GM12878 (cell line): Measurements from ENCODE around the gene SH3BGRL3. TPM values are rescaled to one million over a fixed set of nuclear protein-coding genes. Genes with fewer than 3 reads are reported as not detected.

ENCODE experiments used
- BACH1 ChIP-seq: fragments of 450-650 bp; IDR thresholded peaks from 2 replicates; pipeline ENCODE4 v1.6.1; 2017; ENCODE audit warnings: mild to moderate bottlenecking, borderline replicate concordance
- CBX3 ChIP-seq: fragments of 200-600 bp; sonication (generic); IDR thresholded peaks from 2 replicates; pipeline ENCODE4 v1.6.1; 2016; ENCODE audit warnings: low read depth, borderline replicate concordance
- FOS ChIP-seq: IDR thresholded peaks from 3 replicates; pipeline ENCODE4 v1.6.1; 2011; ENCODE audit warnings: borderline replicate concordance; ENCODE audit not compliant: insufficient read length; ENCODE audit errors: extremely low read depth
- FOXM1 ChIP-seq: IDR thresholded peaks from 2 replicates; pipeline ENCODE4 v1.6.1; 2012; ENCODE audit warnings: low read depth, mild to moderate bottlenecking, inconsistent platforms, low read length, moderate library complexity
- GABPA ChIP-seq: IDR thresholded peaks from 2 replicates; pipeline ENCODE4 v1.6.1; 2014; ENCODE audit warnings: antibody characterized with exemption, low read depth, mild to moderate bottlenecking, inconsistent platforms
- KDM1A ChIP-seq: fragments of 200-600 bp; sonication (generic); IDR thresholded peaks from 2 replicates; pipeline ENCODE4 v1.6.1; 2016; ENCODE audit warnings: borderline replicate concordance
- MEF2B ChIP-seq: fragments of 450-650 bp; IDR thresholded peaks from 2 replicates; pipeline ENCODE4 v1.6.1; 2018; ENCODE audit warnings: mild to moderate bottlenecking, moderate library complexity; ENCODE audit not compliant: partially characterized antibody, poor library complexity, severe bottlenecking
- MTA3 ChIP-seq: IDR thresholded peaks from 2 replicates; pipeline ENCODE4 v1.6.1; 2012; ENCODE audit warnings: low read length, inconsistent platforms, borderline replicate concordance
- MYC ChIP-seq: IDR thresholded peaks from 2 replicates; pipeline ENCODE4 v1.6.1; 2011; ENCODE audit warnings: mild to moderate bottlenecking, low read length, moderate library complexity, inconsistent platforms; ENCODE audit not compliant: insufficient read depth, insufficient replicate concordance, insufficient read length, severe bottlenecking
- NFYB ChIP-seq: IDR thresholded peaks from 2 replicates; pipeline ENCODE4 v1.6.1; 2011; ENCODE audit warnings: low read depth, mild to moderate bottlenecking, low read length, improper control_type of control experiment, moderate library complexity; ENCODE audit not compliant: insufficient read depth
- PAX5 ChIP-seq: IDR thresholded peaks from 2 replicates; pipeline ENCODE4 v1.6.1; 2011; ENCODE audit warnings: low read depth, low read length, borderline replicate concordance
- PAX8 ChIP-seq: fragments of 450-650 bp; IDR thresholded peaks from 2 replicates; pipeline ENCODE4 v1.6.1; 2017; ENCODE audit warnings: mild to moderate bottlenecking, moderate library complexity
- PML ChIP-seq: IDR thresholded peaks from 2 replicates; pipeline ENCODE4 v1.6.1; 2012; ENCODE audit warnings: low read length, inconsistent platforms
- POLR2AphosphoS2 ChIP-seq: IDR thresholded peaks from 2 replicates; pipeline ENCODE4 v1.6.1; 2011; ENCODE audit warnings: low read depth, mild to moderate bottlenecking, low read length, improper control_type of control experiment, moderate library complexity
- RAD21 ChIP-seq: IDR thresholded peaks from 2 replicates; pipeline ENCODE4 v1.6.1; 2011; ENCODE audit warnings: mild to moderate bottlenecking, low read depth, low read length, moderate library complexity; ENCODE audit not compliant: insufficient read depth
- RFX5 ChIP-seq: IDR thresholded peaks from 2 replicates; pipeline ENCODE4 v1.6.1; 2011; ENCODE audit warnings: low read depth, low read length, improper control_type of control experiment
- SPI1 ChIP-seq: IDR thresholded peaks from 2 replicates; pipeline ENCODE4 v1.6.1; 2011; ENCODE audit warnings: low read depth, mild to moderate bottlenecking, low read length, moderate library complexity, borderline replicate concordance; ENCODE audit not compliant: insufficient read depth
- STAT1 ChIP-seq: fragments of 450-650 bp; conservative IDR thresholded peaks from 2 replicates; pipeline ENCODE4 v1.6.1; 2014; ENCODE audit warnings: antibody characterized with exemption, mild to moderate bottlenecking
- TCF7 ChIP-seq: IDR thresholded peaks from 2 replicates; pipeline ENCODE4 v1.6.1; 2014; ENCODE audit warnings: antibody characterized with exemption, borderline replicate concordance
- USF2 ChIP-seq: IDR thresholded peaks from 2 replicates; pipeline ENCODE4 v1.6.1; 2011; ENCODE audit warnings: low read depth, low read length, improper control_type of control experiment, borderline replicate concordance
- WRNIP1 ChIP-seq: IDR thresholded peaks from 2 replicates; pipeline ENCODE4 v1.6.1; 2011; ENCODE audit warnings: low read depth, low read length, improper control_type of control experiment, borderline replicate concordance
- ZBTB33 ChIP-seq: fragments of 450-650 bp; IDR thresholded peaks from 2 replicates; pipeline ENCODE4 v1.6.1; 2017; ENCODE audit warnings: mild to moderate bottlenecking
- ZNF207 ChIP-seq: fragments of 450-650 bp; IDR thresholded peaks from 2 replicates; pipeline ENCODE4 v1.6.1; 2014; ENCODE audit warnings: antibody characterized with exemption, mild to moderate bottlenecking, borderline replicate concordance
- ZNF622 ChIP-seq: fragments of 450-650 bp; IDR thresholded peaks from 2 replicates; pipeline ENCODE4 v1.6.1; 2017; ENCODE audit warnings: mild to moderate bottlenecking, inconsistent platforms
- polyA plus RNA-seq, 11 experiments: library from polyadenylated mRNA; depleted of rRNA in 4 of 11; unstranded in 6 of 11; stranded (reverse) in 5 of 11; fragments of >200 nt; fragmentation: Nextera tagmentation in 4 of 11; fragmentation: Illumina TruSeq in 1 of 11; extraction: Ambion mirVana in 4 of 11; extraction: Trizol in 1 of 11; gene quantifications; 1 replicate in 1 of 11; 2 replicates in 10 of 11; pipeline versions ENCODE4 v1.2.1 to v1.2.3, GENCODE V29; 2011 to 2016; ENCODE audit warnings: inconsistent platforms in 2 of 11, missing spikeins in 2 of 11, low read depth in 1 of 11
- total RNA-seq, 4 experiments: library from RNA; depleted of rRNA in 3 of 4; stranded (reverse); fragments of >200 nt in 3 of 4; fragmentation: Illumina TruSeq in 1 of 4; extraction: Trizol in 1 of 4; gene quantifications; 2 replicates each; pipeline versions ENCODE4 v1.2.1 to v1.2.3, GENCODE V29; 2013 to 2021
- TF ChIP-seq, protein P1 (sequence below): fragments of 450-650 bp; IDR thresholded peaks from 2 replicates; pipeline ENCODE4 v1.6.1; 2017; ENCODE audit warnings: mild to moderate bottlenecking, moderate library complexity

Gene SH3BGRL3
- total and polyA plus RNA-seq, 10 of the 15 experiments (the other 5 are each of a cell fraction or from before 2014, with no cell fraction given), result 39.7 to 390 (median 118) TPM

DNA sequence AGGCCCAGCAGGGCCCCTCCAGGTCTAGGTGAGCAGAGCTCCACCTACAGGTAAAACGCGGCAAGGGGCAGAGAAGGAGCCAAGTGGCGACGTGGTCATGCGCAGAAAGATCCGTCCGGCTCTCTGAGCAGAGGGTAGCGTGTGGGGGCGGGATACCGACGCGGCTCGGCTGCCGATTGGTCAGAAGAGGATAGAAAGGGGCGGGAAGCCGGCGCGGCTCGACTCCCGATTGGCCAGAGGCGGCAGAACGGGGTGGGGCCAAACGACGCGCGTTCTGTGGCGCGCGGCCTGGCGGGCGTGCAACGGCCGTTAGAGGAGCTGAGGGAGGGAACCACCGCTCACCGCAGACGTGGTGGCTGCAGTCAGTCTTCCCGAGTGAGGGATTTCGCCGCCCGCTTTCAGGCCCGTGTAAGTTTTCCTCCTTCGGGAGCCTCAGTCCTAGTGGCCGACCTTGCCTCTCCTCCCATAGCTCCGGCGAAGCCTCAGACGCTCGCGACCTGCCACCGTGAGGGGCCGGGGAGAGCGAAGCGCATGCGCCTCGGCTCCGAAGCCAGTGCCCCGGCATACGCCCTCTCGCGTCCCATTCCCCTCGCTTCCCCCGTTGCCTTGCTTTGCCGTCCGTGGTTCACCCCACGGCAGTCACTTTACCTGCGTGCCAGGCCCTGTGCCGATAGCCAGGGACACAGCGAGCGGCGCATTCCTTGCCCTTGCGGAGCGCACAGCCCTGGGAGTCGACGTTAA, 45.8 kb upstream of the SH3BGRL3 start, which contains the start of gene CEP85 (continued):
- TF ChIP-seq ZBTB33 (no peak), RAD21 (peak; percentile 84), PAX8 (no peak), PML (no peak), MYC (no peak), WRNIP1 (no peak), BACH1 (peak; percentile 80), TCF7 (no peak), GABPA (no peak), FOXM1 (no peak), FOS (peak; percentile 39), CBX3 (no peak), SPI1 (no peak), KDM1A (no peak), ZNF207 (0 out of 2 replicates have a peak, but pooled peaks have one; percentile 8), ZNF622 (no peak), PAX5 (no peak), USF2 (no peak), MTA3 (no peak), RFX5 (0 out of 2 replicates have a peak, but pooled peaks have one; percentile 55), STAT1 (no peak), MEF2B (no peak), NFYB (peak; percentile 82; the same call in 1 of the 2 replicates), POLR2AphosphoS2 (peak; percentile 55; the same call in 1 of the 2 replicates)
- TF ChIP-seq, protein P1, sequence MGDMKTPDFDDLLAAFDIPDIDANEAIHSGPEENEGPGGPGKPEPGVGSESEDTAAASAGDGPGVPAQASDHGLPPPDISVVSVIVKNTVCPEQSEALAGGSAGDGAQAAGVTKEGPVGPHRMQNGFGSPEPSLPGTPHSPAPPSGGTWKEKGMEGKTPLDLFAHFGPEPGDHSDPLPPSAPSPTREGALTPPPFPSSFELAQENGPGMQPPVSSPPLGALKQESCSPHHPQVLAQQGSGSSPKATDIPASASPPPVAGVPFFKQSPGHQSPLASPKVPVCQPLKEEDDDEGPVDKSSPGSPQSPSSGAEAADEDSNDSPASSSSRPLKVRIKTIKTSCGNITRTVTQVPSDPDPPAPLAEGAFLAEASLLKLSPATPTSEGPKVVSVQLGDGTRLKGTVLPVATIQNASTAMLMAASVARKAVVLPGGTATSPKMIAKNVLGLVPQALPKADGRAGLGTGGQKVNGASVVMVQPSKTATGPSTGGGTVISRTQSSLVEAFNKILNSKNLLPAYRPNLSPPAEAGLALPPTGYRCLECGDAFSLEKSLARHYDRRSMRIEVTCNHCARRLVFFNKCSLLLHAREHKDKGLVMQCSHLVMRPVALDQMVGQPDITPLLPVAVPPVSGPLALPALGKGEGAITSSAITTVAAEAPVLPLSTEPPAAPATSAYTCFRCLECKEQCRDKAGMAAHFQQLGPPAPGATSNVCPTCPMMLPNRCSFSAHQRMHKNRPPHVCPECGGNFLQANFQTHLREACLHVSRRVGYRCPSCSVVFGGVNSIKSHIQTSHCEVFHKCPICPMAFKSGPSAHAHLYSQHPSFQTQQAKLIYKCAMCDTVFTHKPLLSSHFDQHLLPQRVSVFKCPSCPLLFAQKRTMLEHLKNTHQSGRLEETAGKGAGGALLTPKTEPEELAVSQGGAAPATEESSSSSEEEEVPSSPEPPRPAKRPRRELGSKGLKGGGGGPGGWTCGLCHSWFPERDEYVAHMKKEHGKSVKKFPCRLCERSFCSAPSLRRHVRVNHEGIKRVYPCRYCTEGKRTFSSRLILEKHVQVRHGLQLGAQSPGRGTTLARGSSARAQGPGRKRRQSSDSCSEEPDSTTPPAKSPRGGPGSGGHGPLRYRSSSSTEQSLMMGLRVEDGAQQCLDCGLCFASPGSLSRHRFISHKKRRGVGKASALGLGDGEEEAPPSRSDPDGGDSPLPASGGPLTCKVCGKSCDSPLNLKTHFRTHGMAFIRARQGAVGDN, result 0 out of 2 replicates have a peak, but pooled peaks have one; percentile 24
